ENCODE data around the gene DUSP16.

DNA sequence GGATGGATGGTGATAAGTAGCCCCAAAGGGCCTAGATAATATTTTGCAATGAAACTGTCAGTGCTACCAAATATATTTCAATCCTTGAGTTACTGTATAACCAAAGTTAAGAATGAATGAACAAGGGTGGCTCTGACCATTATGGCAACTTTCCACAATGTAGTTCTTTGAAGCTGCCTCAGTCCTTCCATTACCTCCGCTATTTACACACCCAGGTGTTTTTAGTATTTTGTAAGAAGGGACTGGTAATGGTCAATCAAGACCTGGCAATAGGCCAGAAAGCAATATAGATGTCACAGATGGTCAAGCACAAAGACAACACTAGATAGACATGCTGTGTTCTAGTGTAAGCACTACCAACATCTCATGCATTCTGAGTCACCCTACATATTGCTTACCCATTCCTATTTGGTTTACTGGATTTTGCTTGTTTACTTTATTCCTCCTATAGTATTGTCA is 16.3 kb downstream of the DUSP16 start:
- TF ChIP-seq, protein P1, sequence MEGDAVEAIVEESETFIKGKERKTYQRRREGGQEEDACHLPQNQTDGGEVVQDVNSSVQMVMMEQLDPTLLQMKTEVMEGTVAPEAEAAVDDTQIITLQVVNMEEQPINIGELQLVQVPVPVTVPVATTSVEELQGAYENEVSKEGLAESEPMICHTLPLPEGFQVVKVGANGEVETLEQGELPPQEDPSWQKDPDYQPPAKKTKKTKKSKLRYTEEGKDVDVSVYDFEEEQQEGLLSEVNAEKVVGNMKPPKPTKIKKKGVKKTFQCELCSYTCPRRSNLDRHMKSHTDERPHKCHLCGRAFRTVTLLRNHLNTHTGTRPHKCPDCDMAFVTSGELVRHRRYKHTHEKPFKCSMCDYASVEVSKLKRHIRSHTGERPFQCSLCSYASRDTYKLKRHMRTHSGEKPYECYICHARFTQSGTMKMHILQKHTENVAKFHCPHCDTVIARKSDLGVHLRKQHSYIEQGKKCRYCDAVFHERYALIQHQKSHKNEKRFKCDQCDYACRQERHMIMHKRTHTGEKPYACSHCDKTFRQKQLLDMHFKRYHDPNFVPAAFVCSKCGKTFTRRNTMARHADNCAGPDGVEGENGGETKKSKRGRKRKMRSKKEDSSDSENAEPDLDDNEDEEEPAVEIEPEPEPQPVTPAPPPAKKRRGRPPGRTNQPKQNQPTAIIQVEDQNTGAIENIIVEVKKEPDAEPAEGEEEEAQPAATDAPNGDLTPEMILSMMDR (IDR thresholded peaks at IDR 0.05; ENCODE audit: poor library complexity, severe bottlenecking): no peak
- TF ChIP-seq POLR2AphosphoS5 (IDR thresholded peaks at IDR 0.05): no peak
- TF ChIP-seq TAF1 (IDR thresholded peaks at IDR 0.05; ENCODE audit: low read depth): no peak

Measured in neural cell (in vitro differentiated cells).